ENCODE measurements around the gene PPP2R2B. TPM values are rescaled to one million over a fixed set of nuclear protein-coding genes. Genes with fewer than 3 reads are reported as not detected.

PPP2R2B gene
- total and polyA plus RNA-seq, 2 of the 4 experiments (the other 2 are of a cell fraction), result not detected

DNA sequence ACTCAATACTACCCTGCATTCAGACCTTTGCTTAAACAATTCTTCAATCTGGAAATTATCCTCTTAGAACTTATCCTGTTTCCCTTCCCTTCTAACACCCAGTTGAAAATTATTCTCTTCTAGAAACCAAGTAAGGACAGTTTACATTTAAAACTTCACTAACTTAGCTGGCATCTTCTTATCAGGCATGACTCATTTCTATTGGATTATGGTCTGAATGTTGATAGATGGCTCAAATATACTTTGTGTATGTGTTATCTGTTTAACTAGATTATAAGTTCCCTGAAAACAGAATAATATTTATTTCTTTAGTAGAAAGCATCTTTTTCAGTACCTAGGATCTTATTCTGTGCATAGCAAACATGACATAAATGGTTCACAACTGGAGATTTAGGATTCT is 161.9 kb downstream of the PPP2R2B start:
- Histone ChIP-seq H2AK9ac (replicated peaks; ENCODE audit: low read depth, low read length, poor library complexity) (no peak overlapping the region), H3K4me3 (ENCODE audit: insufficient read depth, low read depth, low read length) (no peak overlapping the region), H2BK20ac (ENCODE audit: low read depth, low read length) (no peak overlapping the region), H3K23ac (ENCODE audit: low read depth, low read length) (no peak overlapping the region), H3K27ac (ENCODE audit: insufficient read depth, low read length) (no peak overlapping the region), H3K9me1 (ENCODE audit: insufficient read depth, low read length) (no peaks in the 10 kb centered on the region), H3K9ac (ENCODE audit: low read depth, low read length) (no peak overlapping the region), H3K56ac (ENCODE audit: extremely low read depth, insufficient read depth, low read length) (no peak overlapping the region), H4K5ac (ENCODE audit: low read depth, low read length) (no peak overlapping the region), H3K4me2 (ENCODE audit: low read depth, low read length) (no peak overlapping the region), H4K20me1 (ENCODE audit: insufficient read depth, low read length) (no peaks in the 10 kb centered on the region), H3K4ac (ENCODE audit: low read depth, low read length) (no peak overlapping the region), H3K9me3 (ENCODE audit: control insufficient read depth, insufficient read depth, low read length) (peaks cover 2% of the 10 kb centered on the region; the same call in 1 of the 2 replicates), H3K14ac (replicated peaks; ENCODE audit: low read depth, low read length) (no peak overlapping the region), H3K18ac (ENCODE audit: low read depth, low read length) (no peak overlapping the region), H4K8ac (ENCODE audit: low read depth in 2 of 2, low read length in 2 of 2) (no peak overlapping the region), H3K36me3 (ENCODE audit: control insufficient read depth, insufficient read depth, low read length) (no peaks in the 10 kb centered on the region), H3K4me1 (ENCODE audit: control insufficient read depth, insufficient read depth, low read length) (no peaks in the 10 kb centered on the region), H2BK15ac (ENCODE audit: low read depth, low read length) (no peak overlapping the region), H3K27me3 (ENCODE audit: control insufficient read depth, insufficient read depth, low read length) (no peaks in the 10 kb centered on the region), H2BK120ac (ENCODE audit: low read depth, low read length) (no peak overlapping the region), H4K91ac (ENCODE audit: insufficient read depth, low read depth, low read length) (no peak overlapping the region), H3K79me1 (ENCODE audit: low read depth in 1 of 2, low read length in 2 of 2) (no peaks in the 10 kb centered on the region), H2BK5ac (ENCODE audit: low read depth, low read length, poor library complexity, severe bottlenecking) (no peak overlapping the region), H2AFZ (replicated peaks; ENCODE audit: low read length, poor library complexity) (no peak overlapping the region), H2AK5ac (ENCODE audit: low read depth, low read length) (no peak overlapping the region)
- BruUV-seq (replicated peaks), result no TSS peak
- DNase-seq (peak; percentile 21), ATAC-seq (ENCODE audit: low read depth) (no peak; the same call in 1 of the 2 replicates)
- ChIA-PET POLR2A (ENCODE audit: unreplicated experiment) (no interaction called here), CTCF (interaction anchor here (0.7 kb wide), 1 partner anchor 1270 kb away, joined by 3 read pairs; no protein-coding TSS in a partner anchor)
- no peak for TF ChIP-seq CTCF (conservative IDR thresholded peaks at IDR 0.05; ENCODE audit: low read depth, low read length)
- TF ChIP-seq RFX5 (IDR thresholded peaks at IDR 0.05; ENCODE audit: low read depth, low read length), result no peak
- no peak for TF ChIP-seq RAD21 (IDR thresholded peaks at IDR 0.05; ENCODE audit: low read length)
- no peak for TF ChIP-seq USF2 (IDR thresholded peaks at IDR 0.05; ENCODE audit: low read depth, low read length)
- TF ChIP-seq SMC3 (IDR thresholded peaks at IDR 0.05; ENCODE audit: low read depth, low read length), result no peak
- intact Hi-C loops (cut with micrococcal nuclease), result no loop called here
- in situ Hi-C loops (cut with MboI; ENCODE audit: low sequenced_read_pairs), result no loop called here
- dilution Hi-C loops (cut with HindIII; ENCODE audit: low sequenced_read_pairs, unreplicated experiment), result no loop called here
